GM12865 (cell line): Measurements from ENCODE around the gene MEG3.

Experiments used
- DNase-seq: peaks from one replicate; pipeline ENCODE4 v3.0.0; 2010; ENCODE audit warnings: low read depth
- H3K4me3 ChIP-seq: 2 replicates; pipeline ENCODE4 v1.5.1; 2011; ENCODE audit warnings: mild to moderate bottlenecking, low read depth, low read length, control low read depth
- TF ChIP-seq, protein P1 (sequence below): IDR thresholded peaks from 2 replicates; pipeline ENCODE4 v1.5.1; 2011; ENCODE audit warnings: low read length, control low read depth, low read depth, inconsistent platforms; ENCODE audit not compliant: insufficient read depth; ENCODE audit errors: missing control alignments

MEG3 gene

GRCh38 chr14:100879782-100880181, 53.9 kb downstream of the MEG3 start:
- TF ChIP-seq, protein P1, sequence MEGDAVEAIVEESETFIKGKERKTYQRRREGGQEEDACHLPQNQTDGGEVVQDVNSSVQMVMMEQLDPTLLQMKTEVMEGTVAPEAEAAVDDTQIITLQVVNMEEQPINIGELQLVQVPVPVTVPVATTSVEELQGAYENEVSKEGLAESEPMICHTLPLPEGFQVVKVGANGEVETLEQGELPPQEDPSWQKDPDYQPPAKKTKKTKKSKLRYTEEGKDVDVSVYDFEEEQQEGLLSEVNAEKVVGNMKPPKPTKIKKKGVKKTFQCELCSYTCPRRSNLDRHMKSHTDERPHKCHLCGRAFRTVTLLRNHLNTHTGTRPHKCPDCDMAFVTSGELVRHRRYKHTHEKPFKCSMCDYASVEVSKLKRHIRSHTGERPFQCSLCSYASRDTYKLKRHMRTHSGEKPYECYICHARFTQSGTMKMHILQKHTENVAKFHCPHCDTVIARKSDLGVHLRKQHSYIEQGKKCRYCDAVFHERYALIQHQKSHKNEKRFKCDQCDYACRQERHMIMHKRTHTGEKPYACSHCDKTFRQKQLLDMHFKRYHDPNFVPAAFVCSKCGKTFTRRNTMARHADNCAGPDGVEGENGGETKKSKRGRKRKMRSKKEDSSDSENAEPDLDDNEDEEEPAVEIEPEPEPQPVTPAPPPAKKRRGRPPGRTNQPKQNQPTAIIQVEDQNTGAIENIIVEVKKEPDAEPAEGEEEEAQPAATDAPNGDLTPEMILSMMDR = no peak
- no peak for DNase-seq
- H3K4me3 ChIP-seq = no peak overlapping the region

GRCh38 chr14:100880271-100881101, 54.6 kb downstream of the MEG3 start:
- DNase-seq = no peak
- TF ChIP-seq, protein P1 = no peak
- no peak overlapping the region for H3K4me3 ChIP-seq

- no peak for DNase-seq
- TF ChIP-seq, protein P1 = no peak
Observed at GRCh38 chr14:100881211-100882025, 55.5 kb downstream of the MEG3 start.

DNA sequence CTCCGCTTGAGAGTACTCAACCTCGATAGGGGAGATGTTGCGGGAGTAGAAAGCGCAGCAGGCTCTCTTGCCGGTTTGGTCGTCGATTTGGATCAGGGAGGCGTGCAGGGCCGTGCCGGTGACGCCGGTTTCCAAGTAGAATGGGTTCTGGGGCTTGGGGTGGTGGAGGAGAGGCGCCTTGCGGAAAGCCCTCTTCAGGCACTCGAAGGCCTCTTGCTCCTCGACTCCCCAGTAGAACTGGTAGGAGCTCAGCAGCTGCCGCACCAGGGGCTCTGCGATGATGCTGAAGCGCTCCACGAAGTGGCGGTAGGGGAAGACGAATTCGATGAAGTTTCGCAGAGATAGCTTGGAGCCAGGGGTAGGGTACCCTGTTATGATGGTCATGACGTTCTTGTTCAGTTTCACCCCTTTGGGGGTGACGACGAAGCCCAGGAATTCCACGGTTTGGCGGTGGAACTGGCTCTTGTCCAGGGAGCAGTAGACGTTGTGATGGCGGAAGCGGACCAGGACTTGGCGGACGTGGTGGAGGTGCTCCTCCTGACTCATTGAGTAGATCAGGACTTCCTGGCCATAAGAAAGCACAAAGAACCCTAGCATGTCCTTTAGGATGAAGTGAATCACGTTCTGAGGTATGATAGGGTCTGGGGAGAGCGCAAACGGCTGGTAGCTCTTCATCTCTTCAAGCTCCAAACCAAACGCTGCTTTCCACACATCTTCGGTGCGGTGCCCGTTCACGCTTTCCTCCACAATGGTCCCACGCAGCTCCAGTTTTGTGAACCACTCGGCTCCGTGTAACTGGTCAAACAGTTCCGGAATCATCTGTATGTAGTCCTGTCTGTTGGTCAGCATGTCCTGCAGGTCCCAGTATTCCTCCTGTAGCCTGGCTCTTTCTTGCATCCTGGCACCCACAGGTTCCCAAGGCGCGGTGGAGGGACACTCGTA, 56.4 kb downstream of the MEG3 start:
- H3K4me3 ChIP-seq = no peak overlapping the region
- TF ChIP-seq, protein P1 = no peak
- no peak for DNase-seq

More at GRCh38 chr14:100881211-100882025, 55.5 kb downstream of the MEG3 start:
- H3K4me3 ChIP-seq = no peak overlapping the region

DNA sequence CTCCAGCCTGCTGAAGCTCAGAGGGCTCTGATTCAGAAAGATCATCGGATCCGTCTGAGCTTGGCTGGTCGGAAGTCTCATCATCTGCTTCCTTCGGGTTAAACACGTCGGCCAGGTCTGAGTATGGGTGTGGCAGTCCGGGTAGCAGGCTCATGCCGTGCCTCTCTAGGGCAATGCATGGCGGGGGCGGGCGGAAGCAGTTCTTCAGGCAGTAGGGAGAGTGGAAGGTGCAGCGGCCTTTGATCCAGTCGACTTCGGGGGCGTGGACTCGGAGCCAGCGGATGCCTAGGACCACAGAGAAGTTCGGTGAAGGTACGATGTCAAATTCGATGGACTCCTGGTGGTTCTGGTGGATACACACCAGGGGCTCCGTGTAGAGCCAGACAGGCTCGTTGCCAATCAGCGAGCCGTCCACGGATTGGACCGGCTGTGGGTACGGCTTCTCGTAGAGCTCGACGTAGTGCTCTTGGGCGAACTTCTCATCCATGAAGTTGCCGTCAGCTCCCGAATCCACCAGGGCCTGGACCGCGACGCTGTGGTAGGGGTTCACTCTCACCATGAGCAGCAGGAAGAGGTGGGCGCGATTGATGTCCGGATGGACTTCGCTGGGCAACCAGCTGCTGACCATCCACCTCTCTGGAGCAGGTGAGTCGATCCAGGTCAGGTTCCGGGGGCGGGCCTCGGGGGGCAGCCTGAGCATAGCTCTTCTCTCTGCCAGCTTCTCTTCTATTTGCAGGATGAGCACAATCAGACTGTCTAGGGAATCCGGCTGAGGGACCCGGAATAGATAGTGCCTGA, 57.3 kb downstream of the MEG3 start:
- no peak for DNase-seq
- no peak overlapping the region for H3K4me3 ChIP-seq
- TF ChIP-seq, protein P1 = no peak

- TF ChIP-seq, protein P1 = no peak
- no peak for DNase-seq
- H3K4me3 ChIP-seq = no peak overlapping the region
Observed at GRCh38 chr14:100883789-100884101, 57.8 kb downstream of the MEG3 start.
